ENCODE results near the gene SDCBP2.

SDCBP2 gene

GRCh38 chr20:1327827-1328679 lies 886 bp downstream of the SDCBP2 start:
- no peak for DNase-seq

GRCh38 chr20:1327241-1327653 lies 1.7 kb downstream of the SDCBP2 start:
- no peak for DNase-seq

- no peak for DNase-seq
These were observed 2.7 kb downstream of the SDCBP2 start for GRCh38 chr20:1326031-1326930.

GRCh38 chr20:1325173-1326030 lies 3.5 kb downstream of the SDCBP2 start:
- DNase-seq, result peak; percentile 89

- DNase-seq, result no peak
These were observed 4.3 kb downstream of the SDCBP2 start for GRCh38 chr20:1324598-1325172.

GRCh38 chr20:1323830-1324597 lies 4.9 kb downstream of the SDCBP2 start:
- DNase-seq, result no peak

- no peak for DNase-seq
These were observed 5.7 kb downstream of the SDCBP2 start for GRCh38 chr20:1323256-1323655.

GRCh38 chr20:1322511-1323245 lies 6.3 kb downstream of the SDCBP2 start:
- no peak for DNase-seq

- DNase-seq, result no peak
These were observed 7.3 kb downstream of the SDCBP2 start for GRCh38 chr20:1321654-1321939.

- no peak for DNase-seq
These were observed 7.9 kb downstream of the SDCBP2 start for GRCh38 chr20:1320902-1321653.

- no peak for DNase-seq
These were observed 8.9 kb downstream of the SDCBP2 start for GRCh38 chr20:1320016-1320415.

GRCh38 chr20:1319462-1319861 lies 9.5 kb downstream of the SDCBP2 start:
- DNase-seq, result no peak

GRCh38 chr20:1319051-1319450 lies 9.9 kb downstream of the SDCBP2 start:
- no peak for DNase-seq

- DNase-seq, result no peak
These were observed 11.2 kb downstream of the SDCBP2 start for GRCh38 chr20:1317545-1318255.

GRCh38 chr20:1315804-1316203 lies 13.1 kb downstream of the SDCBP2 start:
- DNase-seq, result no peak

GRCh38 chr20:1313236-1313964 lies 15.5 kb downstream of the SDCBP2 start:
- DNase-seq, result peak; percentile 21

GRCh38 chr20:1312904-1313235 lies 16.1 kb downstream of the SDCBP2 start:
- no peak for DNase-seq

GRCh38 chr20:1312308-1312707 lies 16.6 kb downstream of the SDCBP2 start:
- no peak for DNase-seq

GRCh38 chr20:1310506-1311190 lies 18.3 kb downstream of the SDCBP2 start:
- DNase-seq, result no peak

Data from NCI-H187 treated with DMSO at 0.1 percent for 48 hours (cell line).